A549 (cell line): ENCODE results near the gene TTLL9.

Experiments
- CEBPB ChIP-seq, 2 experiments: fragments of >200 bp in 1 of 2; sonication (Bioruptor Twin) in 1 of 2; formaldehyde crosslinking in 1 of 2; IDR thresholded peaks; 2 replicates each; pipeline ENCODE4 v1.6.1; 2012 to 2016
- FOSL2 ChIP-seq, 2 experiments: fragments of 450-650 bp in 1 of 2; fragments of >200 bp in 1 of 2; sonication (Bioruptor Twin) in 1 of 2; formaldehyde crosslinking; IDR thresholded peaks; 2 replicates each; pipeline versions ENCODE4 v1.5.0 to v1.6.1; 2016 to 2020; ENCODE audit warnings: mild to moderate bottlenecking in 1 of 2, moderate library complexity in 1 of 2
- JUN ChIP-seq, 2 experiments: fragments of >200 bp; sonication (Bioruptor Twin); formaldehyde crosslinking; IDR thresholded peaks; 2 replicates in 1 of 2; 3 replicates in 1 of 2; pipeline ENCODE4 v1.6.1; 2016 to 2017
- POLR2A ChIP-seq: IDR thresholded peaks from 2 replicates; pipeline ENCODE4 v1.6.1; 2012; ENCODE audit warnings: mild to moderate bottlenecking, low read length
- RAD21 ChIP-seq, 2 experiments: fragments of >200 bp in 1 of 2; sonication (Bioruptor Twin) in 1 of 2; formaldehyde crosslinking in 1 of 2; IDR thresholded peaks in 1 of 2; conservative IDR thresholded peaks in 1 of 2; 2 replicates in 1 of 2; 3 replicates in 1 of 2; pipeline ENCODE4 v1.6.1; 2012 to 2018; ENCODE audit warnings: inconsistent platforms in 1 of 2
- RFX5 ChIP-seq: fragments of 450-650 bp; IDR thresholded peaks from 2 replicates; pipeline ENCODE4 v1.7.1; 2014; ENCODE audit warnings: antibody characterized with exemption, mild to moderate bottlenecking, moderate library complexity
- SMC3 ChIP-seq: fragments of >200 bp; sonication (Bioruptor Twin); formaldehyde crosslinking; IDR thresholded peaks from 3 replicates; pipeline ENCODE4 v1.6.1; 2018; ENCODE audit warnings: inconsistent platforms
- TFCP2L1 ChIP-seq: fragments of 250-450 bp; sonication (Bioruptor Pico); IDR thresholded peaks from 2 replicates; pipeline ENCODE4 v1.5.0; 2021; ENCODE audit warnings: mild to moderate bottlenecking
- TP53 ChIP-seq: fragments of 250-450 bp; sonication (Bioruptor Pico); IDR thresholded peaks from 2 replicates; pipeline ENCODE4 v1.5.0; 2021; ENCODE audit warnings: mild to moderate bottlenecking, moderate library complexity
- TF ChIP-seq, protein P1 (sequence below): fragments of >200 bp; sonication (Bioruptor Twin); formaldehyde crosslinking; IDR thresholded peaks from 3 replicates; pipeline ENCODE4 v1.5.1; 2016
- TF ChIP-seq, protein P2 (sequence below): fragments of 450-650 bp; IDR thresholded peaks from 2 replicates; pipeline ENCODE4 v1.6.1; 2014; ENCODE audit warnings: antibody characterized with exemption
- TF ChIP-seq, protein P3 (sequence below): IDR thresholded peaks from 2 replicates; pipeline ENCODE4 v1.6.1; 2012

DNA sequence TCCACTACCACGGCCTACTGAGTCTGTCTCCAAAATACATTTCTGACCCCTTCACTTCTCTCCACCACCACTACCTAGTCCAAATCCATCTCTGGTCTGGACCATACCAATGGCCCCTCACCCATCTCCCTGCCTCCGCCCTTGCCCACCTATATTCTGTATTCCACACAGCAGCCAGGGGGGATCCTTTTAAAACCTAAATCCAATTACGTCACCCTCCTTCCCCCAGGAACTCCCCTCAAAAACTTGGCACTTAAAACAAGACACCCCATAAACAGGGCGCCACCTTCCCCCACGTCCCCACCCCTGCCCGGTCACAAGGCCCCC lies 80.7 kb downstream of the TTLL9 start:
- TF ChIP-seq, protein P1, sequence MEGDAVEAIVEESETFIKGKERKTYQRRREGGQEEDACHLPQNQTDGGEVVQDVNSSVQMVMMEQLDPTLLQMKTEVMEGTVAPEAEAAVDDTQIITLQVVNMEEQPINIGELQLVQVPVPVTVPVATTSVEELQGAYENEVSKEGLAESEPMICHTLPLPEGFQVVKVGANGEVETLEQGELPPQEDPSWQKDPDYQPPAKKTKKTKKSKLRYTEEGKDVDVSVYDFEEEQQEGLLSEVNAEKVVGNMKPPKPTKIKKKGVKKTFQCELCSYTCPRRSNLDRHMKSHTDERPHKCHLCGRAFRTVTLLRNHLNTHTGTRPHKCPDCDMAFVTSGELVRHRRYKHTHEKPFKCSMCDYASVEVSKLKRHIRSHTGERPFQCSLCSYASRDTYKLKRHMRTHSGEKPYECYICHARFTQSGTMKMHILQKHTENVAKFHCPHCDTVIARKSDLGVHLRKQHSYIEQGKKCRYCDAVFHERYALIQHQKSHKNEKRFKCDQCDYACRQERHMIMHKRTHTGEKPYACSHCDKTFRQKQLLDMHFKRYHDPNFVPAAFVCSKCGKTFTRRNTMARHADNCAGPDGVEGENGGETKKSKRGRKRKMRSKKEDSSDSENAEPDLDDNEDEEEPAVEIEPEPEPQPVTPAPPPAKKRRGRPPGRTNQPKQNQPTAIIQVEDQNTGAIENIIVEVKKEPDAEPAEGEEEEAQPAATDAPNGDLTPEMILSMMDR, result no peak
- TF ChIP-seq JUN (IDR thresholded peaks at IDR 0.05) (no peak), RFX5 (no peak), RAD21 (conservative IDR thresholded peaks at IDR 0.05 in 1 of 2, IDR thresholded peaks at IDR 0.05 in 1 of 2) (no peak), TP53 (CRISPR knock-in tag) (no peak), SMC3 (no peak), FOSL2 (IDR thresholded peaks at IDR 0.05) (no peak), FOSL2 (CRISPR knock-in tag; IDR thresholded peaks at IDR 0.05) (no peak), CEBPB (IDR thresholded peaks at IDR 0.05) (no peak), TFCP2L1 (no peak), POLR2A (no peak)
- TF ChIP-seq, protein P2, sequence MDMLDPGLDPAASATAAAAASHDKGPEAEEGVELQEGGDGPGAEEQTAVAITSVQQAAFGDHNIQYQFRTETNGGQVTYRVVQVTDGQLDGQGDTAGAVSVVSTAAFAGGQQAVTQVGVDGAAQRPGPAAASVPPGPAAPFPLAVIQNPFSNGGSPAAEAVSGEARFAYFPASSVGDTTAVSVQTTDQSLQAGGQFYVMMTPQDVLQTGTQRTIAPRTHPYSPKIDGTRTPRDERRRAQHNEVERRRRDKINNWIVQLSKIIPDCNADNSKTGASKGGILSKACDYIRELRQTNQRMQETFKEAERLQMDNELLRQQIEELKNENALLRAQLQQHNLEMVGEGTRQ, result no peak
- TF ChIP-seq, protein P3, sequence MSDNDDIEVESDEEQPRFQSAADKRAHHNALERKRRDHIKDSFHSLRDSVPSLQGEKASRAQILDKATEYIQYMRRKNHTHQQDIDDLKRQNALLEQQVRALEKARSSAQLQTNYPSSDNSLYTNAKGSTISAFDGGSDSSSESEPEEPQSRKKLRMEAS, result no peak
